GM13977 (cell line): ENCODE data around the gene DNAJB11.
"Not testable (repeated sequence)": the region's sequence is repeated elsewhere in the genome, so short reads cannot be mapped to it uniquely, and the experiment has no call there.

Experiments
- DNase-seq: peaks from one replicate; pipeline ENCODE4 v3.0.0; 2012; ENCODE audit warnings: low spot score
- CTCF ChIP-seq: IDR thresholded peaks from 2 replicates; pipeline ENCODE4 v1.5.1; 2012; ENCODE audit warnings: mild to moderate bottlenecking, control low read depth; ENCODE audit not compliant: insufficient read depth; ENCODE audit errors: extremely low read depth, missing control alignments
- in situ Hi-C: fragments of 300-500 bp; cut with MboI; formaldehyde crosslinking; loops from one replicate; pipeline ENCODE4 v1.12.0; 2022; ENCODE audit warnings: low sequenced_read_pairs, low pct_unique_long_range_greater_than_20kb, mixed read lengths, inconsistent platforms; ENCODE audit not compliant: unreplicated experiment

DNAJB11 gene

DNA sequence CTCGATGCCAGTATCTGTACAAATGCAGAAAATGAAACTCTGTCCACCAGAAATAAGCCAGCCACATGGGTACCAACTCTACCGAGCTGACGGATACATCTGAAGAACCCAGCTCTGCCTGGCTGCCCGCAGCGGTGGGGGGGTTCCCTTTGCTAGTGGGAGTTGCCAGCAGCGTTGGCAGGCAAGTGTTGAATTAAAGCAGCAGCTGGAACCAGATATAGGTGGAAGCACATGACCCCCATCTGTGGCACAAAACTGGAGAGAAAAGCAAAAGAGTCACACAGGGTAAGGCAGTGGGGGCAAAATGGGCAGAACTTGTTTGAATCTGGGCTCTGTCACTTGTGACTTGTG lies 44.3 kb upstream of the DNAJB11 start:
- TF ChIP-seq CTCF: no peak
- in situ Hi-C loops: no loop called here
- DNase-seq: no peak

DNA sequence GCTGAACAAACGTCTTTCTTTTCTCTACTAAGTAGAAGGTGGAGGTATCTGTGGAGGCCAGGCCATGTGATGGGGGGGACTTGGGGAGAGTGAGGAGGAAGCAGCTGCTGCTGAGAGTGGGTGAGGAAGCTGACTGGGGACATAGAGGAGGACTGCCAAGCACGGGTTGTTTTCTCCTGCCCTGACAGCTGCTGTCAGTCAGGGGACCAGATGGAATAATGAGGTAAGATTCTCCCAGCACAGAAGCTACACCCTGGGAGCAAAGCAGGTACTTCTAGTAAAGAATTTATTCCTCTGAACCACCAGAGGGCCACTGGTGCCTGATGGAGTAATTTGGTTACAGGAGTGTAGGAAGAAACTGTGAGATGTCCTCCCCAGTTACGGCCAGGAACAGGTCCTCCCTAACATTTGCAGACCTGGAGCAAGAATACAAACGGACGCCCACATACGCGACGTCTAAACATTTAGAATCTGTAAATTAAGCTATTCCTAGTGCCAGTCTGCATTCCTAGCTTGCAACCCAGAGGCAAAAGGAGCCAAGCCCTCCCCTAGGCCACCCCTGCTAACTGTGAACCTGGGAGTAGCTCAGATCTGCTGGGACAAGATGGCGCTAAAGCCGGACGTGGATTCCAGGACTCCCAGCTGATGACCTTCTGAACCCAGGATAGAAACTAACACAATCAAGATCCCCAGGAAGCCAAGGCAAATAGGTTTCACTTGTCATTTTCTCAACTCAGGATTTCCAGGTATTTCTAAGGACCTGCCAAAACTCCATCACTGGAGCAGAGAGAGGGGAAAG lies 41.1 kb upstream of the DNAJB11 start:
- in situ Hi-C loops: no loop called here
- peak; percentile 16 for TF ChIP-seq CTCF
- DNase-seq: no peak

- in situ Hi-C loops: no loop called here
- no peak for DNase-seq
- no peak for TF ChIP-seq CTCF
Observed at GRCh38 chr3:186530415-186530814, 40.1 kb upstream of the DNAJB11 start.

DNA sequence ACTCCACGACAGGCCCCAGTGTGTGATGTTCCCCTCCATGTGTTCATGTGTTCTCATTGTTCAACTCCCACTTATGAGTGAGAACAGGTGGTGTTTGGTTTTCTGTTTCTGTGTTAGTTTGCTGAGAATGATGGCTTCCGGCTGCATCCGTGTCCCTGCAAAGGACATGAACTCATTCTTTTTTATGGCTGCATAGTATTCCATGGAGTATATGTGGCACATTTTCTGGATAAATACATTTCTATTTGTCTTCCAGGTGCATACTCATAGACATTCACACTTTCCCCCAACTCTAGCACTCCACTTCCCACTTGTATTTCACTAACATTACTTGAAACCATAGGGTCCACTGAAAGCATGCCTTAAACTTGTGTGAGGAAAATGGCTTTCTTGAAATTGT lies 38.8 kb upstream of the DNAJB11 start:
- DNase-seq, in situ Hi-C loops: not testable (repeated sequence)

- in situ Hi-C loops: no loop called here
- DNase-seq: no peak
- no peak for TF ChIP-seq CTCF
Observed at GRCh38 chr3:186532598-186533072, 37.9 kb upstream of the DNAJB11 start.

DNA sequence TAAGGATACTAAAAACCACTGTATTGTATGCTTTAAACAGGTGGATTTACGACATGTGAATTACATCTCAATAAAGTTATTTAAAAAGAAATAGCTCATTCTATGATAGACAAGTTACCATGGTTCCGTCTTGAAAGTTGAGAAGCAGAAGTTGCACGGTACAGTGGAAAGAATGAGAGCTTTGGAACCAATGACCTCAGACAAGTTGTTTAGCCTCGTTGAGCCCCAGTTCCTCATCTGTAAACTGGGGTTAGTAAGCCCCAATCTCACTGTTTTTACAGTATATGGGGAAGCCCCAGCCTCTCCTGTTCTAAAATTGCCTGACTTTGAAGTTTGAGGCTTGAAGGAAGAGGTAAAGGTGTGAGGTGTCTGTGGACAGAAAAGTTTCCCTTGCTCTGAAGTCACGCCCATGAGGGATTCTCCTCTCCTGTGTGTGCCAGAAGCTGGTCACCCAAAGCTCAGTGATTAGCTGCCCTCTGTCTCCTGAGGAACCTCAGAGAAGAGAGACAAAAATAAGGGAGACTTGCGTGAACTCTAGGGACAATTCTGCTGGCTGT lies 36.3 kb upstream of the DNAJB11 start:
- peak; percentile 57 for DNase-seq
- TF ChIP-seq CTCF: no peak
- in situ Hi-C loops: no loop called here
